Measurements from ENCODE around the gene PTPRD.

GRCh38 chr9:8484597-8485191 is 2128.1 kb downstream of the PTPRD start:
- TF ChIP-seq POLR2AphosphoS5 (IDR thresholded peaks at IDR 0.05; ENCODE audit: low read depth, low read length) (no peak), TAF1 (IDR thresholded peaks at IDR 0.05; ENCODE audit: borderline replicate concordance, insufficient read depth, low read length) (no peak)
- TF ChIP-seq, protein P1, sequence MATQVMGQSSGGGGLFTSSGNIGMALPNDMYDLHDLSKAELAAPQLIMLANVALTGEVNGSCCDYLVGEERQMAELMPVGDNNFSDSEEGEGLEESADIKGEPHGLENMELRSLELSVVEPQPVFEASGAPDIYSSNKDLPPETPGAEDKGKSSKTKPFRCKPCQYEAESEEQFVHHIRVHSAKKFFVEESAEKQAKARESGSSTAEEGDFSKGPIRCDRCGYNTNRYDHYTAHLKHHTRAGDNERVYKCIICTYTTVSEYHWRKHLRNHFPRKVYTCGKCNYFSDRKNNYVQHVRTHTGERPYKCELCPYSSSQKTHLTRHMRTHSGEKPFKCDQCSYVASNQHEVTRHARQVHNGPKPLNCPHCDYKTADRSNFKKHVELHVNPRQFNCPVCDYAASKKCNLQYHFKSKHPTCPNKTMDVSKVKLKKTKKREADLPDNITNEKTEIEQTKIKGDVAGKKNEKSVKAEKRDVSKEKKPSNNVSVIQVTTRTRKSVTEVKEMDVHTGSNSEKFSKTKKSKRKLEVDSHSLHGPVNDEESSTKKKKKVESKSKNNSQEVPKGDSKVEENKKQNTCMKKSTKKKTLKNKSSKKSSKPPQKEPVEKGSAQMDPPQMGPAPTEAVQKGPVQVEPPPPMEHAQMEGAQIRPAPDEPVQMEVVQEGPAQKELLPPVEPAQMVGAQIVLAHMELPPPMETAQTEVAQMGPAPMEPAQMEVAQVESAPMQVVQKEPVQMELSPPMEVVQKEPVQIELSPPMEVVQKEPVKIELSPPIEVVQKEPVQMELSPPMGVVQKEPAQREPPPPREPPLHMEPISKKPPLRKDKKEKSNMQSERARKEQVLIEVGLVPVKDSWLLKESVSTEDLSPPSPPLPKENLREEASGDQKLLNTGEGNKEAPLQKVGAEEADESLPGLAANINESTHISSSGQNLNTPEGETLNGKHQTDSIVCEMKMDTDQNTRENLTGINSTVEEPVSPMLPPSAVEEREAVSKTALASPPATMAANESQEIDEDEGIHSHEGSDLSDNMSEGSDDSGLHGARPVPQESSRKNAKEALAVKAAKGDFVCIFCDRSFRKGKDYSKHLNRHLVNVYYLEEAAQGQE (IDR thresholded peaks at IDR 0.05; ENCODE audit: insufficient read depth in 1 of 2, low read depth in 2 of 2, low read length in 2 of 2): no peak

All from PFSK-1 (cell line).